GM12878 (cell line): ENCODE data around the gene CPEB1. TPM values are rescaled to one million over a fixed set of nuclear protein-coding genes. Genes with fewer than 3 reads are reported as not detected.

Experiments used
- ATAC-seq: fragments of 200-7000 bp; cut with Tn5 transposase; 3 replicates; pipeline ENCODE4 v1.9.1; 2020; ENCODE audit warnings: mild to moderate bottlenecking, moderate library complexity
- BruUV-seq: library from RNA; stranded (reverse); fragments of 400-500 nt; replicated peaks from 2 replicates; lab custom pipeline; 2021; lab: Mats Ljungman, UMichigan
- CTCF ChIA-PET: fragments of 300-600 bp; sonication (Branson Sonifier 250); formaldehyde crosslinking; extraction: SDS; loops from one replicate; lab custom pipeline; 2021; ENCODE audit warnings: inconsistent platforms; lab: Yijun Ruan, JAX
- POLR2A ChIA-PET: fragments of 350-600 bp; formaldehyde crosslinking; extraction: SDS; loops from one replicate; lab custom pipeline; 2021; ENCODE audit warnings: inconsistent platforms; lab: Charles Lee
- RAD21 ChIA-PET: fragments of 300-600 bp; sonication (Branson Sonifier 250); formaldehyde crosslinking; loops from one replicate; lab custom pipeline; 2023; ENCODE audit warnings: antibody characterized with exemption; ENCODE audit not compliant: unreplicated experiment; lab: Charles Lee
- SMC1A ChIA-PET: fragments of 300-600 bp; sonication (Branson Sonifier 250); formaldehyde crosslinking; loops from one replicate; lab custom pipeline; 2023; ENCODE audit not compliant: unreplicated experiment, uncharacterized antibody; lab: Charles Lee
- DNase-seq: peaks from one replicate; pipeline ENCODE4 v3.0.0-alpha.2; 2011; ENCODE audit warnings: low read depth, low spot score
- FAIRE-seq: peaks from 3 replicates; lab custom pipeline; 2011; peaks lifted over from hg19 to GRCh38; lab: Jason Lieb, UNC
- H2AFZ ChIP-seq: 2 replicates; pipeline ENCODE4 v1.6.0; 2011; ENCODE audit warnings: low read depth, low read length, control low read depth; ENCODE audit not compliant: control insufficient read depth
- H3K27ac ChIP-seq: 2 replicates; pipeline ENCODE4 v1.5.1; 2011; ENCODE audit warnings: control low read depth; ENCODE audit not compliant: control insufficient read depth, insufficient read depth
- H3K27me3 ChIP-seq, 2 experiments: replicated peaks in 1 of 2; 2 replicates each; pipeline versions ENCODE4 v1.6.0 to v1.6.1; 2011; ENCODE audit warnings: low read length in 1 of 2; ENCODE audit not compliant: control insufficient read depth in 2 of 2, insufficient read depth in 2 of 2
- H3K36me3 ChIP-seq, 2 experiments: 2 replicates each; pipeline ENCODE4 v1.5.1; 2011; ENCODE audit warnings: low read length in 1 of 2; ENCODE audit not compliant: control insufficient read depth in 2 of 2, insufficient read depth in 2 of 2
- H3K4me1 ChIP-seq: 2 replicates; pipeline ENCODE4 v1.6.1; 2011; ENCODE audit warnings: mild to moderate bottlenecking, low read length, moderate library complexity, mixed read lengths; ENCODE audit not compliant: control insufficient read depth, insufficient read depth
- H3K4me2 ChIP-seq: 2 replicates; pipeline ENCODE4 v1.6.0; 2011; ENCODE audit warnings: control low read depth; ENCODE audit not compliant: control insufficient read depth, insufficient read depth
- H3K4me3 ChIP-seq: fragments of 200-600 bp; sonication (generic); 2 replicates; pipeline ENCODE4 v1.5.1; 2016
- H3K79me2 ChIP-seq: 2 replicates; pipeline ENCODE4 v1.6.0; 2011; ENCODE audit warnings: low read length; ENCODE audit not compliant: control insufficient read depth, insufficient read depth
- H3K9ac ChIP-seq: 2 replicates; pipeline ENCODE4 v1.8.0; 2011; ENCODE audit warnings: low read length, control low read depth, mixed read lengths; ENCODE audit not compliant: control insufficient read depth, insufficient read depth
- H3K9me3 ChIP-seq: replicated peaks from 3 replicates; pipeline ENCODE4 v1.5.1; 2011; ENCODE audit warnings: mild to moderate bottlenecking, low read length; ENCODE audit not compliant: control insufficient read depth, insufficient read depth
- H4K20me1 ChIP-seq: 2 replicates; pipeline ENCODE4 v1.6.0; 2011; ENCODE audit not compliant: control insufficient read depth, insufficient read depth
- BHLHE40 ChIP-seq, 2 experiments: fragments of 450-650 bp in 1 of 2; IDR thresholded peaks; 2 replicates each; pipeline ENCODE4 v1.6.1; 2011 to 2017; ENCODE audit warnings: low read depth in 2 of 2, borderline replicate concordance in 1 of 2, improper control_type of control experiment in 1 of 2, low read length in 1 of 2, mild to moderate bottlenecking in 1 of 2
- ESRRA ChIP-seq: IDR thresholded peaks from 2 replicates; pipeline ENCODE4 v1.6.1; 2012; ENCODE audit warnings: mild to moderate bottlenecking, low read length, improper control_type of control experiment
- MYC ChIP-seq: IDR thresholded peaks from 2 replicates; pipeline ENCODE4 v1.6.1; 2011; ENCODE audit warnings: mild to moderate bottlenecking, low read length, moderate library complexity, inconsistent platforms; ENCODE audit not compliant: insufficient read depth, insufficient replicate concordance, insufficient read length, severe bottlenecking
- NR2C1 ChIP-seq: fragments of 450-650 bp; IDR thresholded peaks from 2 replicates; pipeline ENCODE4 v1.6.1; 2017; ENCODE audit warnings: antibody characterized with exemption, mild to moderate bottlenecking, moderate library complexity
- RB1 ChIP-seq: fragments of 450-650 bp; formaldehyde crosslinking; IDR thresholded peaks from 2 replicates; pipeline ENCODE4 v1.6.1; 2017; ENCODE audit warnings: mild to moderate bottlenecking, borderline replicate concordance
- RELB ChIP-seq: fragments of 450-650 bp; IDR thresholded peaks from 2 replicates; pipeline ENCODE4 v1.6.1; 2017; ENCODE audit warnings: low read depth, mild to moderate bottlenecking, moderate library complexity
- in situ Hi-C: fragments of 300-500 bp; cut with MboI; formaldehyde crosslinking; loops from 9 replicates; pipeline ENCODE4 v1.14.3; 2018; ENCODE audit warnings: mixed read lengths
- intact Hi-C: fragments of 100-400 bp; cut with micrococcal nuclease; formaldehyde crosslinking; loops from one replicate; pipeline ENCODE4 v1.14.2; 2022; ENCODE audit not compliant: unreplicated experiment
- polyA plus RNA-seq, 11 experiments: library from polyadenylated mRNA; depleted of rRNA in 4 of 11; unstranded in 6 of 11; stranded (reverse) in 5 of 11; fragments of >200 nt; fragmentation: Nextera tagmentation in 4 of 11; fragmentation: Illumina TruSeq in 1 of 11; extraction: Ambion mirVana in 4 of 11; extraction: Trizol in 1 of 11; gene quantifications; 1 replicate in 1 of 11; 2 replicates in 10 of 11; pipeline versions ENCODE4 v1.2.1 to v1.2.3, GENCODE V29; 2011 to 2016; ENCODE audit warnings: inconsistent platforms in 2 of 11, missing spikeins in 2 of 11, low read depth in 1 of 11
- total RNA-seq, 4 experiments: library from RNA; depleted of rRNA in 3 of 4; stranded (reverse); fragments of >200 nt in 3 of 4; fragmentation: Illumina TruSeq in 1 of 4; extraction: Trizol in 1 of 4; gene quantifications; 2 replicates each; pipeline versions ENCODE4 v1.2.1 to v1.2.3, GENCODE V29; 2013 to 2021

The CPEB1 gene
- total and polyA plus RNA-seq, 10 of the 15 experiments (the other 5 are each of a cell fraction or from before 2014, with no cell fraction given): 0.05 to 1.1 (median 0.46) TPM

- H3K36me3 ChIP-seq: no peaks in the 10 kb centered on the region
- H3K9ac ChIP-seq: no peak overlapping the region
- peaks cover 4% of the 10 kb centered on the region; the same call in 1 of the 2 replicates for H3K4me1 ChIP-seq
- BruUV-seq: no TSS peak
- peaks cover 0 to 10% of the 10 kb centered on the region in 2 experiments; a peak in 2 of 4 replicates for H3K27me3 ChIP-seq
- H3K27ac ChIP-seq: no peak overlapping the region
- H3K4me3 ChIP-seq: no peak overlapping the region
- H3K4me2 ChIP-seq: no peak overlapping the region
- ATAC-seq (peak; percentile 31; the same call in 2 of the 3 replicates), FAIRE-seq (no peak), DNase-seq (no peak)
- no peaks in the 10 kb centered on the region; the same call in 1 of the 2 replicates for H4K20me1 ChIP-seq
- in situ Hi-C loops: no loop called here
- CTCF ChIA-PET: interaction anchor here (0.6 to 1.4 kb wide), 3 partner anchors 183 to 402 kb away, joined by 3 read pairs; no protein-coding TSS in a partner anchor
- no peak overlapping the region for H2AFZ ChIP-seq
- no peaks in the 10 kb centered on the region for H3K79me2 ChIP-seq
- POLR2A ChIA-PET: interaction anchor here (1.3 kb wide), 1 partner anchor 64 kb away, joined by 3 read pairs; no protein-coding TSS in a partner anchor
- SMC1A ChIA-PET: interaction anchor here (0.7 to 2.5 kb wide), 4 partner anchors 9 to 361 kb away, joined by 3 to 21 read pairs (median 4); partner anchors contain the start of gene C15orf40
- intact Hi-C loops: no loop called here
- RAD21 ChIA-PET: interaction anchor here (0.9 to 1.3 kb wide), 2 partner anchors 36 to 161 kb away, joined by 3 read pairs; no protein-coding TSS in a partner anchor
- no peak for TF ChIP-seq RB1
- no peak for TF ChIP-seq RELB
- no peak for TF ChIP-seq ESRRA
- no peak for TF ChIP-seq MYC
- no peak for TF ChIP-seq NR2C1
- TF ChIP-seq BHLHE40 (IDR thresholded peaks at IDR 0.05; ENCODE audit: borderline replicate concordance in 1 of 2, low read depth in 2 of 2, low read length in 1 of 2): no peak
- H3K9me3 ChIP-seq: no peaks in the 10 kb centered on the region; the same call in 2 of the 3 replicates
These were observed 3.0 kb upstream of the CPEB1 start for GRCh38 chr15:82650046-82650670.
